ENCODE measurements around the gene ADAMTS2.

ADAMTS2 gene

GRCh38 chr5:179276838-179277395 is 68.3 kb downstream of the ADAMTS2 start:
- peak; percentile 6 for TF ChIP-seq CTCF (IDR thresholded peaks at IDR 0.05; ENCODE audit: low read depth, low read length)
- no peak for DNase-seq (ENCODE audit: extremely low read depth, low read depth)

- TF ChIP-seq CTCF (IDR thresholded peaks at IDR 0.05; ENCODE audit: low read depth, low read length), result no peak
- peak; percentile 95 for DNase-seq (ENCODE audit: extremely low read depth, low read depth)
Observed at GRCh38 chr5:179275941-179276837, 69.1 kb downstream of the ADAMTS2 start.

DNA sequence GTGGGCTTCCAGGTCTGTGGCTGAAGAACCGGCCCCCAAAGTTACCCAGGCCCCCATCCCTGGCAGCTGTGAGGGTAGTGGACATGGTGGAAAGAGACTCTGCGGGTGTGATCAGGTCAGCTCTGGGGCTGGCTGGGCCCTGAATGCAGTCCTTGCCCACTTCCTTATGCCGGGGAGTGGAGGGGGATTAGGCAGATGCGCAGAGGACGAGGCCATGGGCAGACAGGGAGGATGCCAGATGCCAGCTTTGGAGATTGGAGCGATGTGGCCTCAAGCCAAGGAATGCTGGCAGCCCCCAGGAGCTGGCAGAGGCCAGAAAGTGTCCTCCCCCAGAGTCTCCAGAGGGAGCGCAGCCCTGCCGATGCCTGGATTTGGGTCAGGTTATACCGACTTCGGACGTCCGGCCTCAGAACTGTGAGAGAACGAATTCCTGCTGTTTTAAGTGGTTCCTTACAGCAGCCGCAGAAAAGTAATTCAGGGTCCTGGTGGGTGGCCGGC is 69.8 kb downstream of the ADAMTS2 start:
- no peak for DNase-seq (ENCODE audit: extremely low read depth, low read depth)
- no peak for TF ChIP-seq CTCF (IDR thresholded peaks at IDR 0.05; ENCODE audit: low read depth, low read length)

- DNase-seq (ENCODE audit: extremely low read depth, low read depth), result no peak
- peak; percentile 22 for TF ChIP-seq CTCF (IDR thresholded peaks at IDR 0.05; ENCODE audit: low read depth, low read length)
Observed at GRCh38 chr5:179274321-179275315, 70.6 kb downstream of the ADAMTS2 start.

GRCh38 chr5:179273441-179274145 is 71.7 kb downstream of the ADAMTS2 start:
- TF ChIP-seq CTCF (IDR thresholded peaks at IDR 0.05; ENCODE audit: low read depth, low read length), result no peak
- no peak for DNase-seq (ENCODE audit: extremely low read depth, low read depth)

DNA sequence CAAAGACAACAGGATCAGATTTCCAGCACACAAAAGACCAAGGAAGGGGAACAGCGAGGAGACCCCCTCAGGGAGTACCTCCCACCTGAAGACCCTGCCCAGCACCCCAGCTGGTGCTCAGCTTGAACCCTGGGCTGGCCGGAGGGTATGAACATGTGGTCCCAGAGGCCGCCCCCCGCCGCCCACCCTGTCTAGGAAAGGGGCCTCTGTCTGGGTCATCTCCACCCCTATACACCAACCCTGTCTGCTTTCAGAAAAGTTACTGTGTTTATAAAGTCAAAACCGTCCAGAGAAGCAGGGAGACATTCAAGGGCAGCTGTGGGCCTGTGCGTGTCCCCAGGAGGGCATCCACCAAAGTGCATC is 72.2 kb downstream of the ADAMTS2 start:
- no peak for TF ChIP-seq CTCF (IDR thresholded peaks at IDR 0.05; ENCODE audit: low read depth, low read length)
- DNase-seq (ENCODE audit: extremely low read depth, low read depth), result no peak
